22Rv1 (cell line): ENCODE measurements around the gene CAMTA1.

Source experiments
- ZFX ChIP-seq: fragments of 450-650 bp; IDR thresholded peaks from 2 replicates; pipeline ENCODE4 v1.6.1; 2017; ENCODE audit warnings: antibody characterized with exemption, borderline replicate concordance
- TF ChIP-seq, protein P1 (sequence below): fragments of 450-650 bp; IDR thresholded peaks from 2 replicates; pipeline ENCODE4 v1.5.1; 2017; ENCODE audit warnings: mild to moderate bottlenecking

DNA sequence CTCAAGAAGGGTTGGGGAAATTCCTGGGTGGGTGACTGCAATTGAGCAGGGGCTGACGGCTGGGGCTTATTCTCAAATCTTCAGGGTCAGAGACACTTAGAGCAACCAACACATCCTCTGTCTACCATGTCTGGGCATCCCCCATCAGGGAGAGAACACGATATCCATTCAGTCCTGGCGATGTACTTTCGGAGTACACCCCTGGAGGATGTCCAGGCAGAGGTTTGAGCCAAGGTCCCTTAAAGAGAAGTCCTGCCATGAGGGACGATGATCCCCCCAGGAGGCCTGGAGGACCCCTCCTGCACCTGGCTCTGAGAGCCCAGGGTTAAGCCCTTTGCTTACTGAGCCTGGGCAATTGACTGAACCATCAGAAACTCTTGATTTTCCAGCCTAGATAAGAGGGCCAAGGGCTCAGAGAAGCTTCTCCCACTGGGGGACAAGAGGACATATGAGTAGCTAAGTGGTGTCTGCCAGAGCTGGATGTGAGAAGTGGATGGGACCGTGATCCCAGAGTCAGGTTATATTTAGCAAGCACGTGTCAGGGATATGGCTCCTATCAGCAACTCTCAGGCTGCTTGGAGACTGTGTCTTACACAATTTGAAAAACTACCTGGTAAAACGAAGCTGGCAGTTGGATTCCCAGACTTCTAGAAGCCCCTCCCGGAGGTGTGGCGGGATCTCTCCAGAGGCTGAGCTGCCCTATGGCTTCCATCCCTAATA lies 732.5 kb downstream of the CAMTA1 start:
- TF ChIP-seq, protein P1, sequence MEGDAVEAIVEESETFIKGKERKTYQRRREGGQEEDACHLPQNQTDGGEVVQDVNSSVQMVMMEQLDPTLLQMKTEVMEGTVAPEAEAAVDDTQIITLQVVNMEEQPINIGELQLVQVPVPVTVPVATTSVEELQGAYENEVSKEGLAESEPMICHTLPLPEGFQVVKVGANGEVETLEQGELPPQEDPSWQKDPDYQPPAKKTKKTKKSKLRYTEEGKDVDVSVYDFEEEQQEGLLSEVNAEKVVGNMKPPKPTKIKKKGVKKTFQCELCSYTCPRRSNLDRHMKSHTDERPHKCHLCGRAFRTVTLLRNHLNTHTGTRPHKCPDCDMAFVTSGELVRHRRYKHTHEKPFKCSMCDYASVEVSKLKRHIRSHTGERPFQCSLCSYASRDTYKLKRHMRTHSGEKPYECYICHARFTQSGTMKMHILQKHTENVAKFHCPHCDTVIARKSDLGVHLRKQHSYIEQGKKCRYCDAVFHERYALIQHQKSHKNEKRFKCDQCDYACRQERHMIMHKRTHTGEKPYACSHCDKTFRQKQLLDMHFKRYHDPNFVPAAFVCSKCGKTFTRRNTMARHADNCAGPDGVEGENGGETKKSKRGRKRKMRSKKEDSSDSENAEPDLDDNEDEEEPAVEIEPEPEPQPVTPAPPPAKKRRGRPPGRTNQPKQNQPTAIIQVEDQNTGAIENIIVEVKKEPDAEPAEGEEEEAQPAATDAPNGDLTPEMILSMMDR = no peak
- TF ChIP-seq ZFX = no peak
